Endothelial cell of umbilical vein (primary cell): ENCODE data around the gene HTR7. TPM values are rescaled to one million over a fixed set of nuclear protein-coding genes. Genes with fewer than 3 reads are reported as not detected.
"Not testable (repeated sequence)": the region's sequence is repeated elsewhere in the genome, so short reads cannot be mapped to it uniquely, and the experiment has no call there.

ENCODE experiments used
- BruUV-seq: library from RNA; stranded (reverse); fragments of 400-500 nt; replicated peaks from 2 replicates; lab custom pipeline; 2021; lab: Mats Ljungman, UMichigan
- CTCF ChIA-PET: fragments of 300-600, 350-600 bp; sonication (Branson Sonifier 250); formaldehyde crosslinking; loops from one replicate; lab custom pipeline; 2021; ENCODE audit warnings: antibody characterized with exemption, inconsistent platforms; lab: Charles Lee
- POLR2A ChIA-PET: fragments of 300-600, 350-600 bp; sonication (Branson Sonifier 250); formaldehyde crosslinking; loops from one replicate; lab custom pipeline; 2021; ENCODE audit warnings: antibody characterized with exemption, inconsistent platforms; lab: Charles Lee
- DNase-seq: peaks from one replicate; pipeline ENCODE4 v3.0.0-alpha.2; 2011; ENCODE audit warnings: low read depth, low spot score
- FAIRE-seq: peaks from 2 replicates; lab custom pipeline; 2011; peaks lifted over from hg19 to GRCh38; lab: Jason Lieb, UNC
- H2AFZ ChIP-seq: 2 replicates; pipeline ENCODE4 v1.6.0; 2012; ENCODE audit warnings: low read depth, low read length, control low read depth, inconsistent platforms
- H3K27ac ChIP-seq: 2 replicates; pipeline ENCODE4 v1.5.1; 2011; ENCODE audit warnings: low read depth, mild to moderate bottlenecking, control low read depth, low read length, moderate library complexity; ENCODE audit not compliant: insufficient read depth
- H3K27me3 ChIP-seq, 2 experiments: 2 replicates each; pipeline versions ENCODE4 v1.6.0 to v1.6.1; 2011; ENCODE audit warnings: low read length in 2 of 2, mixed read lengths in 1 of 2; ENCODE audit not compliant: control insufficient read depth in 2 of 2, insufficient read depth in 2 of 2
- H3K36me3 ChIP-seq, 2 experiments: 2 replicates in 1 of 2; 3 replicates in 1 of 2; pipeline ENCODE4 v1.5.1; 2011; ENCODE audit warnings: low read length in 2 of 2, mild to moderate bottlenecking in 1 of 2, moderate library complexity in 1 of 2; ENCODE audit not compliant: control insufficient read depth in 2 of 2, insufficient read depth in 2 of 2; ENCODE audit errors: extremely low read depth in 1 of 2
- H3K4me1 ChIP-seq: 3 replicates; pipeline ENCODE4 v1.5.1; 2011; ENCODE audit warnings: mild to moderate bottlenecking, low read length; ENCODE audit not compliant: control insufficient read depth, insufficient read depth; ENCODE audit errors: extremely low read depth
- H3K4me2 ChIP-seq: 2 replicates; pipeline ENCODE4 v1.6.1; 2011; ENCODE audit warnings: low read length, control low read depth, mixed read lengths; ENCODE audit not compliant: insufficient read depth
- H3K4me3 ChIP-seq, 3 experiments: fragments of 200-600 bp in 1 of 3; sonication (generic), shearing (Covaris generic) in 1 of 3; replicated peaks in 1 of 3; 2 replicates each; pipeline ENCODE4 v1.5.1; 2011 to 2016; ENCODE audit warnings: control low read depth in 3 of 3, low read length in 3 of 3, mild to moderate bottlenecking in 2 of 3, inconsistent platforms in 1 of 3, low read depth in 1 of 3, moderate library complexity in 1 of 3; ENCODE audit not compliant: insufficient read depth in 1 of 3
- H3K79me2 ChIP-seq: 2 replicates; pipeline ENCODE4 v1.6.0; 2012; ENCODE audit warnings: low read length, inconsistent platforms; ENCODE audit not compliant: control insufficient read depth, insufficient read depth
- H3K9ac ChIP-seq: replicated peaks from 2 replicates; pipeline ENCODE3; 2011; ENCODE audit warnings: low read length, control low read depth; ENCODE audit not compliant: insufficient read depth; ENCODE audit errors: extremely low read depth
- H3K9me1 ChIP-seq: replicated peaks from 3 replicates; pipeline ENCODE4 v1.6.0; 2011; ENCODE audit warnings: mild to moderate bottlenecking, low read length; ENCODE audit not compliant: control insufficient read depth, insufficient read depth; ENCODE audit errors: extremely low read depth
- H3K9me3 ChIP-seq: replicated peaks from 2 replicates; pipeline ENCODE4 v1.5.1; 2012; ENCODE audit warnings: low read length, inconsistent platforms; ENCODE audit not compliant: control insufficient read depth, insufficient read depth
- H4K20me1 ChIP-seq: replicated peaks from 2 replicates; pipeline ENCODE3; 2011; ENCODE audit warnings: mild to moderate bottlenecking, low read length; ENCODE audit not compliant: control insufficient read depth, insufficient read depth; ENCODE audit errors: extremely low read depth
- EZH2 ChIP-seq: IDR thresholded peaks from 2 replicates; pipeline ENCODE4 v1.6.1; 2012; ENCODE audit warnings: borderline replicate concordance, low read depth, mild to moderate bottlenecking, moderate library complexity, low read length, inconsistent platforms; ENCODE audit not compliant: severe bottlenecking
- GATA2 ChIP-seq: IDR thresholded peaks from 2 replicates; pipeline ENCODE4 v1.7.0; 2011; ENCODE audit warnings: low read depth, mild to moderate bottlenecking, moderate library complexity, mixed read lengths, low read length; ENCODE audit not compliant: insufficient read length, insufficient read depth
- dilution Hi-C: fragments of 300-500 bp; cut with MboI; formaldehyde crosslinking; loops from one replicate; pipeline ENCODE4 v1.15.0; 2019; ENCODE audit warnings: low sequenced_read_pairs; ENCODE audit not compliant: extremely low pct_ligation_motif_present
- intact Hi-C: fragments of 100-400 bp; cut with micrococcal nuclease; formaldehyde crosslinking; loops from one replicate; pipeline ENCODE4 v1.10.0; 2022
- polyA plus RNA-seq, 4 experiments: library from polyadenylated mRNA; depleted of rRNA in 3 of 4; stranded (reverse) in 3 of 4; unstranded in 1 of 4; fragments of >200 nt; gene quantifications; 2 replicates each; pipeline versions ENCODE4 v1.2.1 to v1.2.3, GENCODE V29; 2011 to 2012; ENCODE audit warnings: missing spikeins in 1 of 4
- total RNA-seq: library from RNA; stranded (reverse); gene quantifications from 2 replicates; pipeline ENCODE4 v1.2.3, GENCODE V29; 2021
- TF ChIP-seq, protein P1 (sequence below), 2 donors: IDR thresholded peaks; 1 replicate in 1 of 2; 2 replicates in 1 of 2; pipeline ENCODE4 v1.5.1; 2011; ENCODE audit warnings: low read length in 2 of 2, mild to moderate bottlenecking in 2 of 2, moderate library complexity in 2 of 2, control low read depth in 1 of 2, inconsistent platforms in 1 of 2, low read depth in 1 of 2; ENCODE audit not compliant: insufficient read depth in 1 of 2; ENCODE audit errors: extremely low read depth in 1 of 2

The HTR7 gene
- total and polyA plus RNA-seq, 2 donors (not counting 3 experiments of a cell fraction or from before 2014, with no cell fraction given), result 0.01 to 0.22 TPM

DNA sequence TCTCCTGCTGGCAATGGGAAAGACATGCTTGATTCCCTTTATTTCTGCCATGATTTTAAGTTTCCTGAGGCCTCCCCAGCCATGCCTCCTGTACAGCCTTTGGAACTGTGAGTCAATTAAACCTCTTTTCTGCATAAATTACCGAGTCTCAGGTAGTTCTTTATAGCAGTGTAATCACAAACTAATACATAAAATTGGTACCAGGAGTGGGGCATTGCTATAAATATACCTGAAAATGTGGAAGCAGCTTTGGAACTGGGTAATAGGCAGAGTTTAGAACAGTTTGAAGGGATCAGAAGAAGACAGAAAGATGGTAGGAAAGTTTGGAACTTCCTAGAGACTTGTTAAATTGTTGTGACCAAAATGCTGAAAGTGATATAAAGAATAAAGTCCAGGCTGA, 36.0 kb downstream of the HTR7 start:
- H3K4me2 ChIP-seq, H3K4me3 ChIP-seq, H3K79me2 ChIP-seq, H3K9me3 ChIP-seq, H3K36me3 ChIP-seq, H3K9me1 ChIP-seq, POLR2A ChIA-PET, H4K20me1 ChIP-seq, H2AFZ ChIP-seq, dilution Hi-C loops, DNase-seq, FAIRE-seq, H3K27ac ChIP-seq, H3K9ac ChIP-seq, CTCF ChIA-PET, H3K27me3 ChIP-seq, H3K4me1 ChIP-seq, BruUV-seq, intact Hi-C loops: not testable (repeated sequence)

DNA sequence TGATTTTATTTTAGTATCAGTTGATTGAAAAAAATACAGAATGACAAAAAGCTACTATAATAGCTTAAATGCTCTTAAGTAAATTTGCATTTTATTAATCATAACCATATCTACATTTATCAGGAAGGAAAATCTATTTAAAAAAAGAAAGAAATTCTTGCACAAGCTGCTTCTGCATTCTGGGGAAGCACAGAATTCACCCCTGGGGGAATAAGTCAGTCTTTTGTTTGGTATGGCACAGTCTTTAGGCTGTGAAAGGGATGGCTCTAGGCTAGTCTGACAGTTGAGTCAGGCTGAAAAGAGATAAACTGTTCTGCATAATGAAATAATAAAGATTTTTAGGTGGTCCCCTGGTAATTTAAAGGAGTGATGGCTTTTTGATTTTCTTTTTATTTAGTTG, 37.9 kb downstream of the HTR7 start:
- H3K9ac ChIP-seq, result no peak overlapping the region
- intact Hi-C loops (no loop called here), dilution Hi-C loops (no loop called here)
- H3K27me3 ChIP-seq, result peaks cover 0 to 5% of the 10 kb centered on the region in 2 experiments
- ChIA-PET CTCF (interaction anchor here (1.2 kb wide), 1 partner anchor 32 kb away, joined by 7 read pairs; no protein-coding TSS in a partner anchor), POLR2A (no interaction called here)
- FAIRE-seq (no peak), DNase-seq (no peak)
- H2AFZ ChIP-seq, result no peak overlapping the region
- no peaks in the 10 kb centered on the region for H4K20me1 ChIP-seq
- H3K9me1 ChIP-seq, result no peaks in the 10 kb centered on the region
- H3K4me3 ChIP-seq, result no peak overlapping the region
- H3K79me2 ChIP-seq, result no peaks in the 10 kb centered on the region
- BruUV-seq, result no TSS peak
- no peak overlapping the region for H3K4me2 ChIP-seq
- no peaks in the 10 kb centered on the region for H3K4me1 ChIP-seq
- TF ChIP-seq EZH2, result no peak
- TF ChIP-seq GATA2, result no peak
- TF ChIP-seq, protein P1, sequence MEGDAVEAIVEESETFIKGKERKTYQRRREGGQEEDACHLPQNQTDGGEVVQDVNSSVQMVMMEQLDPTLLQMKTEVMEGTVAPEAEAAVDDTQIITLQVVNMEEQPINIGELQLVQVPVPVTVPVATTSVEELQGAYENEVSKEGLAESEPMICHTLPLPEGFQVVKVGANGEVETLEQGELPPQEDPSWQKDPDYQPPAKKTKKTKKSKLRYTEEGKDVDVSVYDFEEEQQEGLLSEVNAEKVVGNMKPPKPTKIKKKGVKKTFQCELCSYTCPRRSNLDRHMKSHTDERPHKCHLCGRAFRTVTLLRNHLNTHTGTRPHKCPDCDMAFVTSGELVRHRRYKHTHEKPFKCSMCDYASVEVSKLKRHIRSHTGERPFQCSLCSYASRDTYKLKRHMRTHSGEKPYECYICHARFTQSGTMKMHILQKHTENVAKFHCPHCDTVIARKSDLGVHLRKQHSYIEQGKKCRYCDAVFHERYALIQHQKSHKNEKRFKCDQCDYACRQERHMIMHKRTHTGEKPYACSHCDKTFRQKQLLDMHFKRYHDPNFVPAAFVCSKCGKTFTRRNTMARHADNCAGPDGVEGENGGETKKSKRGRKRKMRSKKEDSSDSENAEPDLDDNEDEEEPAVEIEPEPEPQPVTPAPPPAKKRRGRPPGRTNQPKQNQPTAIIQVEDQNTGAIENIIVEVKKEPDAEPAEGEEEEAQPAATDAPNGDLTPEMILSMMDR (IDR thresholded peaks at IDR 0.05; ENCODE audit: extremely low read depth in 1 of 2, insufficient read depth in 1 of 2, low read depth in 1 of 2, low read length in 2 of 2), result no peak
- H3K27ac ChIP-seq, result no peak overlapping the region
- H3K9me3 ChIP-seq, result no peaks in the 10 kb centered on the region
- H3K36me3 ChIP-seq, result no peaks in the 10 kb centered on the region
